IMR-90 (cell line): ENCODE results near the gene SH2B2. TPM values are rescaled to one million over a fixed set of nuclear protein-coding genes. Genes with fewer than 3 reads are reported as not detected.

Source experiments
- ATAC-seq: fragments of 200-7000 bp; cut with Tn5 transposase; 2 replicates; pipeline ENCODE4 v1.9.1; 2020; ENCODE audit warnings: low read depth, mild to moderate bottlenecking, moderate library complexity
- BruUV-seq: library from RNA; stranded (reverse); fragments of 400-500 nt; replicated peaks from 2 replicates; lab custom pipeline; 2021; lab: Mats Ljungman, UMichigan
- CTCF ChIA-PET: fragments of 300-600 bp; formaldehyde crosslinking; extraction: SDS; loops from one replicate; lab custom pipeline; 2021; ENCODE audit warnings: antibody characterized with exemption; lab: Yijun Ruan, JAX
- POLR2A ChIA-PET: fragments of 300-600 bp; sonication (Branson Sonifier 250); formaldehyde crosslinking; loops from one replicate; lab custom pipeline; 2022; ENCODE audit warnings: antibody characterized with exemption; ENCODE audit not compliant: unreplicated experiment; lab: Charles Lee
- DNase-seq: peaks from one replicate; pipeline ENCODE4 v3.0.0; 2013
- H2AFZ ChIP-seq: replicated peaks from 2 replicates; pipeline ENCODE3; 2013; ENCODE audit warnings: low read length, mild to moderate bottlenecking; ENCODE audit not compliant: poor library complexity
- H2AK5ac ChIP-seq: 2 replicates; pipeline ENCODE4 v1.6.1; 2013; ENCODE audit warnings: low read depth, low read length, inconsistent platforms
- H2AK9ac ChIP-seq: replicated peaks from 2 replicates; pipeline ENCODE3; 2013; ENCODE audit warnings: mild to moderate bottlenecking, low read depth, low read length, moderate library complexity; ENCODE audit not compliant: poor library complexity
- H2BK120ac ChIP-seq: 2 replicates; pipeline ENCODE4 v1.6.1; 2013; ENCODE audit warnings: low read depth, low read length, inconsistent platforms
- H2BK15ac ChIP-seq: 3 replicates; pipeline ENCODE4 v1.6.1; 2013; ENCODE audit warnings: low read depth, low read length, inconsistent platforms
- H2BK20ac ChIP-seq: 2 replicates; pipeline ENCODE4 v1.6.1; 2013; ENCODE audit warnings: low read depth, mild to moderate bottlenecking, inconsistent platforms, low read length, moderate library complexity
- H2BK5ac ChIP-seq: 2 replicates; pipeline ENCODE4 v1.6.1; 2013; ENCODE audit warnings: mild to moderate bottlenecking, low read depth, low read length, inconsistent platforms; ENCODE audit not compliant: poor library complexity, severe bottlenecking
- H3K14ac ChIP-seq: replicated peaks from 2 replicates; pipeline ENCODE4 v1.6.1; 2013; ENCODE audit warnings: low read depth, low read length, inconsistent platforms
- H3K18ac ChIP-seq: 2 replicates; pipeline ENCODE4 v1.6.1; 2013; ENCODE audit warnings: low read depth, low read length, control low read depth
- H3K23ac ChIP-seq: 2 replicates; pipeline ENCODE4 v1.6.1; 2013; ENCODE audit warnings: low read depth, low read length, inconsistent platforms
- H3K27ac ChIP-seq: 2 replicates; pipeline ENCODE4 v1.5.1; 2013; ENCODE audit warnings: mild to moderate bottlenecking, control low read depth, low read length; ENCODE audit not compliant: insufficient read depth
- H3K27me3 ChIP-seq: 2 replicates; pipeline ENCODE4 v1.6.1; 2013; ENCODE audit warnings: low read length; ENCODE audit not compliant: control insufficient read depth, insufficient read depth
- H3K36me3 ChIP-seq: 2 replicates; pipeline ENCODE4 v1.6.1; 2013; ENCODE audit warnings: low read length, mixed read lengths; ENCODE audit not compliant: control insufficient read depth, insufficient read depth
- H3K4ac ChIP-seq: 2 replicates; pipeline ENCODE4 v1.6.1; 2013; ENCODE audit warnings: low read depth, low read length, inconsistent platforms
- H3K4me1 ChIP-seq: 2 replicates; pipeline ENCODE4 v1.6.1; 2013; ENCODE audit warnings: low read length, mixed read lengths; ENCODE audit not compliant: control insufficient read depth, insufficient read depth
- H3K4me2 ChIP-seq: 2 replicates; pipeline ENCODE4 v1.6.1; 2013; ENCODE audit warnings: low read depth, mild to moderate bottlenecking, control low read depth, low read length, moderate library complexity
- H3K4me3 ChIP-seq: 2 replicates; pipeline ENCODE4 v1.5.1; 2013; ENCODE audit warnings: low read depth, mild to moderate bottlenecking, control low read depth, low read length, moderate library complexity; ENCODE audit not compliant: insufficient read depth
- H3K56ac ChIP-seq: 2 replicates; pipeline ENCODE4 v1.6.1; 2013; ENCODE audit warnings: low read length, inconsistent platforms; ENCODE audit not compliant: insufficient read depth; ENCODE audit errors: extremely low read depth
- H3K79me1 ChIP-seq, 2 experiments: 2 replicates each; pipeline ENCODE4 v1.6.1; 2013; ENCODE audit warnings: low read length in 2 of 2, inconsistent platforms in 1 of 2, low read depth in 1 of 2
- H3K9ac ChIP-seq: 2 replicates; pipeline ENCODE4 v1.6.1; 2013; ENCODE audit warnings: low read depth, low read length, control low read depth
- H3K9me1 ChIP-seq: 2 replicates; pipeline ENCODE4 v1.6.1; 2013; ENCODE audit warnings: low read length, inconsistent platforms; ENCODE audit not compliant: insufficient read depth
- H3K9me3 ChIP-seq: 2 replicates; pipeline ENCODE4 v1.6.1; 2013; ENCODE audit warnings: low read length; ENCODE audit not compliant: control insufficient read depth, insufficient read depth
- H4K20me1 ChIP-seq: 2 replicates; pipeline ENCODE4 v1.6.1; 2013; ENCODE audit warnings: low read length, inconsistent platforms; ENCODE audit not compliant: insufficient read depth
- H4K5ac ChIP-seq: 2 replicates; pipeline ENCODE4 v1.6.1; 2013; ENCODE audit warnings: mild to moderate bottlenecking, low read depth, low read length, control low read depth
- H4K8ac ChIP-seq, 2 experiments: 2 replicates each; pipeline ENCODE4 v1.6.1; 2013; ENCODE audit warnings: low read depth in 2 of 2, low read length in 2 of 2, control low read depth in 1 of 2, inconsistent platforms in 1 of 2
- H4K91ac ChIP-seq: 2 replicates; pipeline ENCODE4 v1.6.1; 2013; ENCODE audit warnings: low read depth, low read length, inconsistent platforms; ENCODE audit not compliant: insufficient read depth
- CHD1 ChIP-seq: IDR thresholded peaks from 2 replicates; pipeline ENCODE4 v1.6.1; 2012; ENCODE audit warnings: low read depth, low read length, improper control_type of control experiment
- POLR2A ChIP-seq: IDR thresholded peaks from 2 replicates; pipeline ENCODE4 v1.6.1; 2012; ENCODE audit warnings: mild to moderate bottlenecking, low read depth, low read length
- RFX5 ChIP-seq: IDR thresholded peaks from 2 replicates; pipeline ENCODE4 v1.8.0; 2012; ENCODE audit warnings: low read depth, mild to moderate bottlenecking, low read length, moderate library complexity
- WGBS, 2 experiments: methylation state at CpG; one replicate each; pipeline versions ENCODE4 v1.1.5 to v1.1.7; 2013; ENCODE audit warnings: missing lambda C conversion rate in 2 of 2; ENCODE audit not compliant: insufficient read length in 1 of 2; ENCODE audit errors: extremely low coverage in 2 of 2; 5-methylcytosine and 5-hydroxymethylcytosine counted together
- dilution Hi-C: fragments of 300-500 bp; cut with HindIII; formaldehyde crosslinking; loops from one replicate; pipeline ENCODE4 v1.14.3; 2018; ENCODE audit warnings: low sequenced_read_pairs; ENCODE audit not compliant: unreplicated experiment
- in situ Hi-C: fragments of 300-500 bp; cut with MboI; formaldehyde crosslinking; loops from 3 replicates; pipeline ENCODE4 v1.14.3; 2019; ENCODE audit warnings: low sequenced_read_pairs, inconsistent platforms, mixed read lengths
- intact Hi-C: fragments of 100-400 bp; cut with micrococcal nuclease; formaldehyde crosslinking; loops from 2 replicates; pipeline ENCODE4 v1.10.0; 2022
- polyA plus RNA-seq, 3 experiments: library from polyadenylated mRNA; depleted of rRNA; stranded (reverse); fragments of >200 nt; gene quantifications; 2 replicates each; pipeline ENCODE4 v1.2.3, GENCODE V29; 2012; ENCODE audit warnings: low replicate concordance in 1 of 3
- total RNA-seq: library from RNA; depleted of rRNA; stranded (reverse); fragments of >200 nt; gene quantifications from 2 replicates; pipeline ENCODE4 v1.2.3, GENCODE V29; 2012

The SH2B2 gene
- total and polyA plus RNA-seq, 2 of the 4 experiments (the other 2 are of a cell fraction) = 0.36 to 0.99 TPM

GRCh38 chr7:102258073-102258748 is 28.5 kb upstream of the SH2B2 start:
- no peak overlapping the region for H3K4me2 ChIP-seq
- H3K4ac ChIP-seq = no peak overlapping the region
- H2BK5ac ChIP-seq = no peak overlapping the region
- no peak overlapping the region for H2BK15ac ChIP-seq
- CTCF ChIA-PET = no interaction called here
- H2BK20ac ChIP-seq = no peak overlapping the region
- no peak overlapping the region for H3K27ac ChIP-seq
- peaks cover 0 to 7% of the 10 kb centered on the region in 2 experiments; a peak in 1 of 4 replicates for H3K79me1 ChIP-seq
- DNase-seq (no peak), ATAC-seq (no peak)
- in situ Hi-C loops = loop anchor here (25.0 kb wide), 1 partner anchor 896 kb away; the partner anchor contains the start of gene COL26A1
- H2AFZ ChIP-seq = no peak overlapping the region
- no peak overlapping the region for H2AK5ac ChIP-seq
- POLR2A ChIA-PET = no interaction called here
- H3K23ac ChIP-seq = no peak overlapping the region
- H3K14ac ChIP-seq = no peak overlapping the region
- H2BK120ac ChIP-seq = no peak overlapping the region
- WGBS, 2 experiments = 99% methylated on average over 17 of the region's 25 CpGs; no CpG with 5 or more reads in 1 of the 2 experiments
- TF ChIP-seq CHD1 (no peak), RFX5 (no peak), POLR2A (no peak)
- no peak overlapping the region for H4K5ac ChIP-seq
- no peaks in the 10 kb centered on the region; the same call in 1 of the 2 replicates for H3K36me3 ChIP-seq
- no peak overlapping the region for H3K9ac ChIP-seq
- no peak overlapping the region for H3K56ac ChIP-seq
- H3K27me3 ChIP-seq = no peaks in the 10 kb centered on the region
- no TSS peak for BruUV-seq
- H4K91ac ChIP-seq = no peak overlapping the region
- no peak overlapping the region for H4K8ac ChIP-seq
- H3K4me1 ChIP-seq = no peaks in the 10 kb centered on the region
- no peaks in the 10 kb centered on the region; the same call in 1 of the 2 replicates for H4K20me1 ChIP-seq
- intact Hi-C loops = no loop called here
- H3K18ac ChIP-seq = no peak overlapping the region
- H3K4me3 ChIP-seq = no peak overlapping the region
- H3K9me3 ChIP-seq = no peaks in the 10 kb centered on the region
- H3K9me1 ChIP-seq = no peaks in the 10 kb centered on the region
- H2AK9ac ChIP-seq = no peak overlapping the region
- dilution Hi-C loops = no loop called here
